Fibroblast of skin of scalp (primary cell): Measurements from ENCODE around the gene OR2A7.
"Not testable (repeated sequence)": the region's sequence is repeated elsewhere in the genome, so short reads cannot be mapped to it uniquely, and the experiment has no call there.

Experiments used
- DNase-seq: peaks from one replicate; pipeline ENCODE4 v3.0.0-alpha.2; 2013

The OR2A7 gene

GRCh38 chr7:144252307-144252706 is 12.3 kb downstream of the OR2A7 start:
- not testable (repeated sequence) for DNase-seq

- DNase-seq: not testable (repeated sequence)
These were observed 16.8 kb downstream of the OR2A7 start for GRCh38 chr7:144247674-144248330.

GRCh38 chr7:144246967-144247366 is 17.6 kb downstream of the OR2A7 start:
- not testable (repeated sequence) for DNase-seq

GRCh38 chr7:144245372-144245771 is 19.2 kb downstream of the OR2A7 start:
- DNase-seq: not testable (repeated sequence)

GRCh38 chr7:144239365-144239764 is 25.2 kb downstream of the OR2A7 start, which contains the start of gene OR2A42:
OR2A42 (minus strand) TSS chr7:144239605; CDS start chr7:144232843, 6,762 bp downstream.
- not testable (repeated sequence) for DNase-seq

GRCh38 chr7:144238530-144239082 is 26.0 kb downstream of the OR2A7 start:
- DNase-seq: not testable (repeated sequence)

- DNase-seq: not testable (repeated sequence)
These were observed 31.6 kb downstream of the OR2A7 start for GRCh38 chr7:144233039-144233438.

- not testable (repeated sequence) for DNase-seq
These were observed 33.6 kb downstream of the OR2A7 start for GRCh38 chr7:144231027-144231426.

- DNase-seq: not testable (repeated sequence)
These were observed 35.8 kb downstream of the OR2A7 start for GRCh38 chr7:144228810-144229209.

GRCh38 chr7:144226866-144227265 is 37.7 kb downstream of the OR2A7 start:
- not testable (repeated sequence) for DNase-seq

- not testable (repeated sequence) for DNase-seq
These were observed 40.9 kb downstream of the OR2A7 start for GRCh38 chr7:144223675-144224074.

- DNase-seq: not testable (repeated sequence)
These were observed 44.1 kb downstream of the OR2A7 start for GRCh38 chr7:144220531-144220930.

GRCh38 chr7:144219149-144219548 is 45.4 kb downstream of the OR2A7 start:
- not testable (repeated sequence) for DNase-seq

GRCh38 chr7:144218581-144218980 is 46.0 kb downstream of the OR2A7 start:
- not testable (repeated sequence) for DNase-seq

- DNase-seq: not testable (repeated sequence)
These were observed 47.4 kb downstream of the OR2A7 start for GRCh38 chr7:144217200-144217599.
